Epithelial cell of prostate (primary cell): ENCODE data around the gene TRIP6.

ENCODE experiments used
- DNase-seq: peaks from one replicate; pipeline ENCODE4 v3.0.0-alpha.2; 2011; ENCODE audit warnings: low read depth, low spot score
- H3K27ac ChIP-seq: fragments of 450-650 bp; 2 replicates; pipeline ENCODE4 v1.5.1; 2017; ENCODE audit warnings: mild to moderate bottlenecking

TRIP6 gene

GRCh38 chr7:100867776-100868485 is 744 bp downstream of the TRIP6 start:
- peak overlapping the region; percentile 99 for H3K27ac ChIP-seq
- no peak for DNase-seq

- H3K27ac ChIP-seq: peak overlapping the region; percentile 82
- no peak for DNase-seq
Observed at GRCh38 chr7:100873599-100874299, 6.6 kb downstream of the TRIP6 start.

DNA sequence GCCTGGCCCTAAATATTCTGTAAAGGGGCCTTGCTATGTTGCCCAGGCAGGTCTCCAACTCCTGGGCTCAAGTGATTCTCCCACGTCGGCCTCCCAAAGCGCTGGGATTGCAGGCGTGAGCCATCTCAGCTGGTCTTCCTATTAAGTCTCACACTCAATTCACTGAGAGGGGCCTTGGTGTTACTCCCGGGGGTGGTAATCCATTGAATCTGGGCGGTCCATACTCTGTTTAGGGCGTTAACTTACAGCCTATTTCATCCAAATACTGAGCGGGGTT is 7.1 kb downstream of the TRIP6 start:
- no peak for DNase-seq
- peak overlapping the region; percentile 82 for H3K27ac ChIP-seq

GRCh38 chr7:100874577-100875355 is 7.6 kb downstream of the TRIP6 start, which contains the start of gene SRRT:
SRRT (plus strand) TSS chr7:100875103; CDS start chr7:100875591, 488 bp downstream.
- peak within 1 kb of the TSS; percentile 82 for H3K27ac ChIP-seq
- peak; percentile 88 for DNase-seq

- peak overlapping the region; percentile 82 for H3K27ac ChIP-seq
- DNase-seq: no peak
Observed at GRCh38 chr7:100875356-100875751, 8.2 kb downstream of the TRIP6 start.

- H3K27ac ChIP-seq: no peak overlapping the region
- no peak for DNase-seq
Observed at GRCh38 chr7:100878013-100878412, 10.8 kb downstream of the TRIP6 start.

DNA sequence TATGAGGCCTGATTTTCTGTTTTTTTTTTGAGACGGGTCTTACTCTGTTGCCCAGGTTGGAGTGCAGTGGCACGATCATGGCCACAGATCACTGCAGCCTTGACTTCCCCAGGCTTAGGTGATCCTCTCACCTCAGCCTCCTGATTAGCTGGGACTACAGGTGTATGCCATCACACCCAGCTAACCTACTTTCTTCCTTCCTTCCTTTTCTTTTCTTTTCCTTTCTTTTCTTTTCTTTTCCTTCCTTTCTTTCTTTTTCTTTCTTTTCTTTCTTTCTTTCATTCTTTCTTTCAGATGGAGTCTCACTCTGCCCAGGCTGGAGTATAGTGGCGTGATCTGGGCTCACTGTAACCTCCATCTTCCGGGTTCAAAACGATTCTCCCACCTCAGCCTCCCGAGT is 11.5 kb downstream of the TRIP6 start:
- DNase-seq: no peak
- no peak overlapping the region for H3K27ac ChIP-seq

GRCh38 chr7:100879685-100880261 is 12.6 kb downstream of the TRIP6 start:
- H3K27ac ChIP-seq: no peak overlapping the region
- no peak for DNase-seq

DNA sequence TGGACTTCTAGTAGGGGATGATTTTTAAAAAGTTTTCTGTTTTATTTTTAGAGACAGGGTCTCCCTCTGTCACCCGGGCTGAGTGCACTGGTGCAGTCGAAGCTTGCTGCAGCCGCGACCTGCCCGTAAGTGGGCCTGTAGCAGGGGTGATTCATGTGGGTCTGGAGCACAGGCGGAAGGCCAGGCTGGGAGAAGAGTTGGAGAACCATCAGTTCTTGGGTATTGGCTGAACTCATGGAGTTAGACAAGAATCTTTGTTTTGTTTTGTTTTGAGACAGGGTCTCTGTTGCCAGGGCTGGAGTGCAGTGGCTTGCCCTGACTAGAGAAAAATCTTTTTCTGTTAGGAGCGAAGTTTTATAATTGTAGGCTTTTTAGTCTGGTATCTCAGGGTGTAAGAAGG is 13.5 kb downstream of the TRIP6 start:
- H3K27ac ChIP-seq: no peak overlapping the region
- DNase-seq: no peak

- no peak for DNase-seq
- H3K27ac ChIP-seq: no peak overlapping the region
Observed at GRCh38 chr7:100881136-100881535, 13.9 kb downstream of the TRIP6 start.

DNA sequence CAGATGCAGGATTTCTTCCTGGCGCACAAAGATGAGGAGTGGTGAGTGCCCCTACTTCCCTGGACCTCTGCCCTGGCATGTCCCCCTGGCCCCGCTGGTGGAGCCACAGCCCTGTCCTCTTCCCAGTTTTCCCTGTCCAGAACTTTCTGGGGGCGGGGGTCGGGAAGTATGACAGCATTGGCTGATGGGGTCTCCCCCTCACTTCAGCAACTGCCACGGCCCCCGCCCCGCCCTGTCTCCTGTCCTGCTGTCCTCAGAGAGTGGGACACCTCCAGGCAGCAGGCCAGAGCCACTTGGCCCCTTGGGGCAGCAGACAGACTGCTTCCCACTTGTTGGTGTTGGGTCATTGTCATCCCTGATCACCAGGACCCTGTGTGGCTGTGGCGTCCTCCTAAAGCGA is 15.0 kb downstream of the TRIP6 start:
- DNase-seq: no peak

GRCh38 chr7:100882785-100883526 is 15.8 kb downstream of the TRIP6 start:
- H3K27ac ChIP-seq: no peak overlapping the region
- no peak for DNase-seq

More for the DNA sequence above, 15.0 kb downstream of the TRIP6 start:
- no peak overlapping the region for H3K27ac ChIP-seq

DNA sequence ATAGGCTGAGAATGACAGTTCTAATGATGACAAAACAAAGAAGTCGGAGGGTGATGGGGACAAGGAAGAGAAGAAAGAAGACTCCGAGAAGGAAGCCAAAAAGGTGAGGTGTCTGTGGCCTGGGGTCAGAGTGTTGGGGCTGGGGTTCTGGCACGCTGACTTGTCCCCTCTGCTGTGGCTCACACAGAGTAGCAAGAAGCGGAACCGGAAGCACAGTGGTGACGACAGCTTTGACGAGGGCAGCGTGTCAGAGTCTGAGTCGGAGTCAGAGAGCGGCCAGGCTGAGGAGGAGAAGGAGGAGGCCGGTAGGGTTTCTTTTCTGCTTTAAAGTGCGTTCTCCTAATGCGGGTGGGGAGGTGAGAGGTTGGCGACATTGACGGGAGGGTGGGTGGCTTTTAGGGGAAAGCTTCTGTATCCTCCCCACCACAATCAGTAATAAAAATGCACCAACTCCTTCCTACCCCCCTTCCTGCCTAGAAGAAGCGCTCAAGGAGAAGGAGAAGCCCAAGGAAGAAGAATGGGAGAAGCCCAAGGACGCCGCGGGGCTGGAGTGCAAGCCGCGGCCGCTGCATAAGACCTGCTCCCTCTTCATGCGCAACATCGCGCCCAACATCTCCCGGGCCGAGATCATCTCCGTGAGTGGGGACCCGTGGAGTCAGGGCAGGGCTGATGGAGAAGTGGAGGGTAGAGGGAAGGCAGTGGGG is 17.7 kb downstream of the TRIP6 start:
- H3K27ac ChIP-seq: no peak overlapping the region

GRCh38 chr7:100885440-100886141 is 18.4 kb downstream of the TRIP6 start:
- DNase-seq: no peak
- no peak overlapping the region for H3K27ac ChIP-seq

More for the DNA sequence above, 17.7 kb downstream of the TRIP6 start:
- no peak for DNase-seq

GRCh38 chr7:100886142-100886935 is 19.2 kb downstream of the TRIP6 start:
- DNase-seq: no peak
- H3K27ac ChIP-seq: no peak overlapping the region

DNA sequence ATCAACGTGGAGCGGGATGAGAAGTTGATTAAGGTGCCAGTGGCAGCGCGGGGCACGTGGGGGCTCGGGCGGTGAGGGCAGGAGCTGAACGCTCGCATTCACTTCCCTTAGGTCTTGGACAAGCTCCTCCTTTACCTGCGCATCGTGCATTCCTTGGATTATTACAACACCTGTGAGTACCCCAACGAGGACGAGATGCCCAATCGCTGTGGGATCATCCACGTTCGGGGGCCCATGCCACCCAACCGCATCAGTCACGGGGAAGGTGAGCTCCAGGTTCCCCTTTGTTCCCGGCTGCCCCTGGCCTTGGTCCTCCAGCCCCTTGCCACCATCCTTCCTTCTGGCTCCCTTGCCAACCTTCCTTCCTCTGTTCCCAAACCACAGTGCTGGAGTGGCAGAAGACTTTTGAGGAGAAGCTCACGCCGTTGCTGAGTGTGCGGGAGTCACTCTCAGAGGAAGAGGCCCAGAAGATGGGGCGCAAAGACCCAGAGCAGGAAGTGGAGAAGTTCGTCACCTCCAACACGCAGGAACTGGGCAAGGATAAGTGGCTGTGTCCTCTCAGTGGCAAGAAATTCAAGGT is 19.8 kb downstream of the TRIP6 start:
- DNase-seq: no peak
- no peak overlapping the region for H3K27ac ChIP-seq

DNA sequence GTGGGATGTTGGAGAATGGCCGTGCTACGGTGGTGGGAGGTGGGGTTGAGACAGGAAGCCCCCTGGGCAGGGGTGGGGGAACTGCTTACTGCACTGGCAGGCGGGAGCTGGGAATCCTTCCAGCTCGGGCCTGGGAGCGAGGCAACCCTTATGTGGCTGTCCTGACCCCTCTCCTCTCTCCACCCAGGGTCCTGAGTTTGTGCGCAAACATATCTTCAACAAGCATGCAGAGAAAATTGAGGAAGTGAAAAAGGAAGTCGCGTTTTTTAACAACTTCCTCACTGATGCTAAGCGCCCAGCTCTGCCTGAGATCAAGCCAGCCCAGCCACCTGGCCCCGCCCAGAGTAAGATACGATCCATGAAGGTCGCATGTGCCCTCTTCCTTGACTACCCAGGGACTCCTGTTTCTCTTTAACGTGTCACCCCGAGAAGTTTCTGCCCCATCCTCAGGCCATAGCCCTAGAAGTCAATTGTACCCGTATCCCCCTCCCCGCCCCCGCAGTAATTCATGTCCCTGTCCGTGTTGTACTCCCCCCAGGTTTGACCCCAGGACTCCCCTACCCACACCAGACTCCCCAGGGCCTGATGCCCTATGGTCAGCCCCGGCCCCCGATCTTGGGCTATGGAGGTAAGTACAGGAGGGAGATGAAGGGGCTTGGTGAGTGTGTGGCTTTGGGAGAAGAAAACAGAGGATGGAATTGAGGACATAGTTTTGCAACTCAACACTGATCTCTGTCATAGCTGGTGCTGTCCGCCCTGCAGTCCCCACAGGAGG is 20.5 kb downstream of the TRIP6 start:
- DNase-seq: no peak
- peak overlapping the region; percentile 94 for H3K27ac ChIP-seq
